HCT116 (cell line): ENCODE measurements around the gene NUB1.

Experiments used
- CEBPB ChIP-seq: IDR thresholded peaks from 2 replicates; pipeline ENCODE4 v1.6.1; 2012; ENCODE audit warnings: low read depth
- CTCF ChIP-seq, 3 experiments: fragments of 200-600 bp in 1 of 3; sonication (generic) in 1 of 3; IDR thresholded peaks in 2 of 3; conservative IDR thresholded peaks in 1 of 3; 2 replicates each; pipeline ENCODE4 v1.5.1; 2012 to 2017; ENCODE audit warnings: low read depth in 2 of 3, low read length in 2 of 3, antibody characterized with exemption in 1 of 3, borderline replicate concordance in 1 of 3, control low read depth in 1 of 3, mild to moderate bottlenecking in 1 of 3, mixed read lengths in 1 of 3, mixed run types in 1 of 3, moderate library complexity in 1 of 3; ENCODE audit not compliant: insufficient read depth in 1 of 3
- EGR1 ChIP-seq: IDR thresholded peaks from 2 replicates; pipeline ENCODE4 v1.6.1; 2012; ENCODE audit warnings: low read depth
- EZH2phosphoT487 ChIP-seq: fragments of 200-600 bp; IDR thresholded peaks from 2 replicates; pipeline ENCODE4 v1.6.1; 2018; ENCODE audit warnings: antibody characterized with exemption, borderline replicate concordance
- JUND ChIP-seq: IDR thresholded peaks from 2 replicates; pipeline ENCODE4 v1.6.1; 2012
- MAX ChIP-seq: IDR thresholded peaks from 2 replicates; pipeline ENCODE4 v1.6.1; 2012
- POLR2A ChIP-seq: IDR thresholded peaks from 2 replicates; pipeline ENCODE4 v1.7.0; 2011; ENCODE audit warnings: borderline replicate concordance; ENCODE audit not compliant: insufficient read depth, insufficient read length; ENCODE audit errors: extremely low read depth
- POLR2AphosphoS5 ChIP-seq: IDR thresholded peaks from 2 replicates; pipeline ENCODE4 v1.6.1; 2011; ENCODE audit warnings: mild to moderate bottlenecking, low read depth, low read length, moderate library complexity
- RAD21 ChIP-seq: IDR thresholded peaks from 2 replicates; pipeline ENCODE4 v1.6.1; 2012; ENCODE audit warnings: low read depth, mild to moderate bottlenecking
- SIN3A ChIP-seq: IDR thresholded peaks from 2 replicates; pipeline ENCODE4 v1.6.1; 2012; ENCODE audit warnings: low read depth
- SRF ChIP-seq: IDR thresholded peaks from 2 replicates; pipeline ENCODE4 v1.6.1; 2012; ENCODE audit warnings: low read depth
- YY1 ChIP-seq: IDR thresholded peaks from 2 replicates; pipeline ENCODE4 v1.6.1; 2011; ENCODE audit warnings: low read length, low read depth, moderate library complexity, mild to moderate bottlenecking; ENCODE audit not compliant: insufficient replicate concordance; ENCODE audit errors: extremely low read depth
- ZNF274 ChIP-seq: fragments of 200-500 bp; sonication (Bioruptor generic); IDR thresholded peaks from 2 replicates; pipeline ENCODE4 v1.6.1; 2014; ENCODE audit warnings: mild to moderate bottlenecking, low read depth, low read length, inconsistent platforms

GRCh38 chr7:151397026-151397425 is 55.4 kb downstream of the NUB1 start:
- no peak for TF ChIP-seq YY1
- no peak for TF ChIP-seq CTCF (IDR thresholded peaks at IDR 0.05 in 2 of 3, conservative IDR thresholded peaks at IDR 0.05 in 1 of 3; ENCODE audit: borderline replicate concordance in 1 of 3, insufficient read depth in 1 of 3, low read depth in 2 of 3, low read length in 2 of 3)
- TF ChIP-seq JUND, result no peak
- TF ChIP-seq SRF, result no peak
- TF ChIP-seq EZH2phosphoT487, result no peak
- TF ChIP-seq RAD21, result no peak
- TF ChIP-seq EGR1, result no peak
- TF ChIP-seq POLR2A, result no peak
- no peak for TF ChIP-seq ZNF274
- no peak for TF ChIP-seq MAX
- TF ChIP-seq SIN3A, result no peak
- TF ChIP-seq CEBPB, result no peak
- no peak for TF ChIP-seq POLR2AphosphoS5
